ENCODE data around the gene OSCAR. TPM values are rescaled to one million over a fixed set of nuclear protein-coding genes. Genes with fewer than 3 reads are reported as not detected.

Gene OSCAR, protein sequence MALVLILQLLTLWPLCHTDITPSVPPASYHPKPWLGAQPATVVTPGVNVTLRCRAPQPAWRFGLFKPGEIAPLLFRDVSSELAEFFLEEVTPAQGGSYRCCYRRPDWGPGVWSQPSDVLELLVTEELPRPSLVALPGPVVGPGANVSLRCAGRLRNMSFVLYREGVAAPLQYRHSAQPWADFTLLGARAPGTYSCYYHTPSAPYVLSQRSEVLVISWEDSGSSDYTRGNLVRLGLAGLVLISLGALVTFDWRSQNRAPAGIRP
- total RNA-seq: under 0.01 and 0.64 TPM in 2 replicates

DNA sequence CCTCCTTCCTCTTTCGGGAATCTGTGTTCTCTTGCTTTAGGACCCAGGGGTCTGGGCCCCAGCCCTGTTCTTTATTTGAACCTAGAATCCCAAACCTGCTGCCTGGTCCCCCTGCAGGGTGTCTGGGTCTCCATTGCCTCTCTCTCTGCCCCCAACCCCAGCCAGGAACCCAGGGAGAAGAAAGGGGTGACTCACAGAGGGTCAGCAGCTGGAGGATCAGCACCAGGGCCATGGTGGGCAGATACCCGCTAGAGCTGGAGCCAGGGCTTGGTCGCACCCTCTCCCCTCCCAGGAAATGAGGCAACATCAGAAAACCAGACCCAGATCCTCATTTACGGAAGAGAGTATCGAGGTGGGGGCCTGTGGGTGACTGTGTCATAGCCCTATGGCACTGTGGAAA, at the start of gene OSCAR:
OSCAR (minus strand) TSS at position 243 of the 400 bp plus-strand sequence; CDS start at position 232, 11 bp downstream.
- peak; percentile 47 for DNase-seq (ENCODE audit: low read depth)
- TF ChIP-seq, protein P1, sequence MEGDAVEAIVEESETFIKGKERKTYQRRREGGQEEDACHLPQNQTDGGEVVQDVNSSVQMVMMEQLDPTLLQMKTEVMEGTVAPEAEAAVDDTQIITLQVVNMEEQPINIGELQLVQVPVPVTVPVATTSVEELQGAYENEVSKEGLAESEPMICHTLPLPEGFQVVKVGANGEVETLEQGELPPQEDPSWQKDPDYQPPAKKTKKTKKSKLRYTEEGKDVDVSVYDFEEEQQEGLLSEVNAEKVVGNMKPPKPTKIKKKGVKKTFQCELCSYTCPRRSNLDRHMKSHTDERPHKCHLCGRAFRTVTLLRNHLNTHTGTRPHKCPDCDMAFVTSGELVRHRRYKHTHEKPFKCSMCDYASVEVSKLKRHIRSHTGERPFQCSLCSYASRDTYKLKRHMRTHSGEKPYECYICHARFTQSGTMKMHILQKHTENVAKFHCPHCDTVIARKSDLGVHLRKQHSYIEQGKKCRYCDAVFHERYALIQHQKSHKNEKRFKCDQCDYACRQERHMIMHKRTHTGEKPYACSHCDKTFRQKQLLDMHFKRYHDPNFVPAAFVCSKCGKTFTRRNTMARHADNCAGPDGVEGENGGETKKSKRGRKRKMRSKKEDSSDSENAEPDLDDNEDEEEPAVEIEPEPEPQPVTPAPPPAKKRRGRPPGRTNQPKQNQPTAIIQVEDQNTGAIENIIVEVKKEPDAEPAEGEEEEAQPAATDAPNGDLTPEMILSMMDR (IDR thresholded peaks at IDR 0.05; ENCODE audit: insufficient read depth, low read depth, low read length): no peak
- peak within 1 kb of the TSS; percentile 26 for H3K4me3 ChIP-seq (ENCODE audit: low read depth, low read length)

DNA sequence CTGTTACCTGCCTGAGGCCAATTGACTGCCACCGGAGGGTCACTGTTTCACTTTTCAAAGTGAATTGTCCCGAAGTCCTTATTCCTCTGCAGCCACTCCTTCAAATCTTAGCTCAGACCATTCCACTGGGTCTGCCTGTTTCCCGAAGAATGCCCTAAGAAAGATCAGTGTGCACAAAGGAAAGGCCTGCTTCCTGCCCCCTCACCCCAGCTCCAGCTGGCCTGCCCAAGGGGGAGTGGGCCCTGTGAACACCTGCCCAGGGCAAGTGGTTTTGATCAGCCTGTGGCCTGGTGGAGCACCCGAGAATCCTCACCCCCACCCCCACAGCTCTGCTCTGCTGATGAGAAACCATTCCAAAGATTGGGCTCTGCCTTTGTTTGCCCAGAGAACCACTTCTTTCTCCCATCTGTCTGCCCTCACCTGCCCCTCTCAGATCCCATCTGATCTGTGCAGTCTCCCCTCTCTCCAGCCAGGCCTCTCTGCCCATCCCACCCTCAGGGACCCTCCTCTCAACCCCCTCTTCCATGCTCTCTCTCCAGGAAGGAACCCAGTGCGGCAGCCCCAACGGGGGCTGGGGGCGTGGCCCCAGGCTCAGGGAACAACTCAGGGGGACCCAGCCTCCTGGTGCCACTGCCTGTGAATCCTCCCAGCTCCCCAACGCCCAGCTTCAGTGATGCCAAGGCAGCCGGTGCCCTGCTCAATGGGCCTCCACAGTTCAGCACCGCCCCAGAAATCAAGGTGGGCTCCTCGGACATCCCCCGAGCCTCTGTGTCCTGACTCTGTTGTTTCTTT, 48.6 kb upstream of the OSCAR start:
- no peak for DNase-seq (ENCODE audit: low read depth)

DNA sequence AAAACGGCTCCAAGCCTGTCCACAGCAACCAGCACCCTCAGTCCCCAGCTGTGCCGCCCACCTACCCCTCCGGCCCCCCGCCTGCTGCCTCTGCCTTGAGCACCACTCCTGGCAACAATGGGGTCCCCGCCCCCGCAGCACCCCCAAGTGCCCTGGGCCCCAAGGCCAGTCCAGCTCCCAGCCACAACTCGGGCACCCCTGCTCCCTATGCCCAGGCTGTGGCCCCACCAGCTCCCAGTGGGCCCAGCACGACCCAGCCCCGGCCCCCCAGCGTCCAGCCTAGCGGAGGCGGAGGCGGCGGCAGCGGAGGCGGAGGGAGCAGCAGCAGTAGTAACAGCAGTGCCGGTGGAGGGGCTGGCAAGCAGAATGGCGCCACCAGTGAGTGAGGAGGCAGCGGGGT, 47.6 kb upstream of the OSCAR start:
- TF ChIP-seq, protein P1 (IDR thresholded peaks at IDR 0.05; ENCODE audit: insufficient read depth, low read depth, low read length): no peak
- no peak overlapping the region for H3K4me3 ChIP-seq (ENCODE audit: low read depth, low read length)
- DNase-seq (ENCODE audit: low read depth): no peak

More for the DNA sequence above, 48.6 kb upstream of the OSCAR start:
- H3K4me3 ChIP-seq (ENCODE audit: low read depth, low read length): no peak overlapping the region
- TF ChIP-seq, protein P1 (IDR thresholded peaks at IDR 0.05; ENCODE audit: insufficient read depth, low read depth, low read length): no peak

DNA sequence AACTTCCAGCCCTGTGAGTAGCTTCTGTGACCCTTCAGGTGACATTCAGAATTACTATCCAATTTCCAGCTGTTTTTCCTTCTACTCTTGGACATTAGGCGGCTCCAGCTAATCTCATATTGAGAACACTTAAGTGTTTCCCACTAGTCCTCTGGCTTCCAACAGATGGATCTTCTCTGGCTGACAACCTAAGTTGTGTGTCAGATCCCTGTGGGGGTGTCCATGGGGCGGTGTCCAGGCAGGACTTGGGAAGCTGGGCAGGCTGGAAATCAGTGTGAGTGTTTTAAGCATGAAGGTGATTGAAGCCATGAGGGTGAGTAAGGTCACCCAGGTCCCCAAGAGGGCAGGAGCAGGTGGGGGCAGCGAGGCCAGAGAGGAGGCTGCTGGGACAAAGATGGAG, 47.1 kb upstream of the OSCAR start:
- TF ChIP-seq, protein P1 (IDR thresholded peaks at IDR 0.05; ENCODE audit: insufficient read depth, low read depth, low read length): no peak
- no peak overlapping the region for H3K4me3 ChIP-seq (ENCODE audit: low read depth, low read length)
- DNase-seq (ENCODE audit: low read depth): no peak

DNA sequence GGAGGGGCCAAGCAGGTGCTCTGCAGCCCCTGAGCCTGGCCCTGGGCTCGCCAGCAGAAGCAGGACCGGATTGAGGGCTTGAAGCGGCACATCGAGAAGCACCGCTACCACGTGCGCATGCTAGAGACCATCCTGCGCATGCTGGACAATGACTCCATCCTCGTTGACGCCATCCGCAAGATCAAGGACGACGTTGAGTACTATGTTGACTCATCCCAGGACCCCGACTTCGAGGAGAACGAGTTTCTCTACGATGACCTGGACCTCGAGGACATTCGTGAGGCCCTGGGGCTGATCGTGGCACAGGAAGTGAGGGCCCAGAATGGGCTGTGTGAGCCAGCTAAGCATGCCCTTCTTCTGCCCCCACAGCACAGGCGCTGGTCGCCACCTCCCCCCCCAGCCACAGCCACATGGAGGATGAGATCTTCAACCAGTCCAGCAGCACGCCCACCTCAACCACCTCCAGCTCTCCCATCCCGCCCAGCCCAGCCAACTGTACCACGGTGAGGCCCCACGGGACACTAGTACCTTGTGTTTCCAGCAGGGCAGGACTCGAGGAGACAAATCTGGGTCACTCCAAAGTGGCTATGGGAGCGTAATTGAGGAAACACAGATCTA, 45.0 kb upstream of the OSCAR start:
- TF ChIP-seq, protein P1 (IDR thresholded peaks at IDR 0.05; ENCODE audit: insufficient read depth, low read depth, low read length): no peak
- H3K4me3 ChIP-seq (ENCODE audit: low read depth, low read length): no peak overlapping the region
- no peak for DNase-seq (ENCODE audit: low read depth)

DNA sequence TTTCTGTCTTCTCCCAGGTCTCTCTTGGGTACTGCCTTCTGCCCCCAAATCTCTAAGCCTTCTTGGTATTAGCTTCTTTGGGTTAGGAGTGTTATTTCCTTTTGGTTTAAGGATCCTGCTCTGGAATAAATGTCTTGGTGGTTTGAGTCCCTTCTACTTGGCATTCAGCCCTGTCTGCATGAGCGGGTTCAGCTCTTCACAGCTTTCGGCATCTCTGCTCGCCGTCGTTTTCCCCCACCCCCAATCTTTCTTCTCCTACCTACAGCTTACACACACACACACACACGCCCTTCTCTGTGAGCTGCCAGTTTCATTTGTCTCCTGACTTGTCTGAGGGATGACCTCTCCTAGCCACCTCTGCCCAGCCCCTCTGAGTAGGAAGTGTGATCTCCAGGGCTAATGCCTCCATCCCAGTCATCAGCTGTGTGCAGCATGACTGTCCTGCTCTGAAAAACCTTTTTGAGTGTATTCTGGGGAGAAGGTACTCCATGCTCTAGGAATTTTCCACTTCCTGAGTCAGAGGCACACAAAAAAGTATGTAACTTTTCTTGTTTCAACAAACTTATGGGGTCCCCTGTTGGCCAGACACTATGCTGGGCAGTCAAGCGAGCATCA, 41.7 kb upstream of the OSCAR start:
- DNase-seq (ENCODE audit: low read depth): no peak
- TF ChIP-seq, protein P1 (IDR thresholded peaks at IDR 0.05; ENCODE audit: insufficient read depth, low read depth, low read length): no peak
- no peak overlapping the region for H3K4me3 ChIP-seq (ENCODE audit: low read depth, low read length)

All from fibroblast of villous mesenchyme (primary cell).